Measurements from ENCODE around the gene CT45A9.
"Not testable (repeated sequence)": the region's sequence is repeated elsewhere in the genome, so short reads cannot be mapped to it uniquely, and the experiment has no call there.

DNA sequence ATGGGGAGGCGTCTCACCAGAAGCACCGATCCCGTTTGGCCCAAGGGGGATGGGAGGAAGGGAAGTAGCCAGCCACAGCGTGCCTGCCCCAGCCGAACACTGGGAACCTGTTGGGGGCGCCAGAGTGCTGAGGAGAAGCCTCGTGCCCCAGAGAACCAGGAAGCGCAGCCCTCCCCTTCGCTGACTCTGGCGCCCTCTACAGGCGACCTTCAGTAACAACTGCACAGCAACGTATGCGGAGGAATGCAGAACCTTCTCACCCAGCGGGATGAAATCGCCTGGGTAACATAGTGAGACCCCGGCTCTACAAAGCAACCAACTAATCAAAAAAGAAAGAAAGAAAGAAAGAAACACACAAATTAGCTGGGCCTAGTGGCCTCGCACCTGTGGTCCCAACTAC lies 34.4 kb downstream of the CT45A9 start, which contains the start of gene CT45A7:
- TF ChIP-seq GATA2, GATA3 (IDR thresholded peaks at IDR 0.05; ENCODE audit: low read depth, low read length): not testable (repeated sequence)
